H1 (cell line): Measurements from ENCODE around the gene CD300A. TPM values are rescaled to one million over a fixed set of nuclear protein-coding genes. Genes with fewer than 3 reads are reported as not detected.

Experiments
- CTCF ChIA-PET: fragments of 300-600 bp; sonication (Branson Sonifier 250); formaldehyde crosslinking; loops from one replicate; lab custom pipeline; 2021; ENCODE audit not compliant: partially characterized antibody; lab: Charles Lee
- POLR2A ChIA-PET: fragments of 300-600 bp; sonication (Branson Sonifier 250); formaldehyde crosslinking; loops from one replicate; lab custom pipeline; 2021; ENCODE audit warnings: inconsistent platforms; ENCODE audit not compliant: partially characterized antibody; lab: Charles Lee
- DNase-seq, 2 experiments: peaks; one replicate each; pipeline versions ENCODE4 v3.0.0 to v3.0.0-alpha.2; 2010 to 2022; ENCODE audit warnings: low spot score in 2 of 2, low read depth in 1 of 2, mixed read lengths in 1 of 2
- FAIRE-seq: peaks from 2 replicates; lab custom pipeline; 2011; peaks lifted over from hg19 to GRCh38; lab: Jason Lieb, UNC
- H2AFZ ChIP-seq: 2 replicates; pipeline ENCODE4 v1.8.1; 2012; ENCODE audit warnings: low read length, inconsistent platforms
- H2AK5ac ChIP-seq: 2 replicates; pipeline ENCODE4 v1.6.1; 2013; ENCODE audit warnings: low read depth, low read length
- H2BK120ac ChIP-seq: replicated peaks from 2 replicates; pipeline ENCODE3; 2013; ENCODE audit warnings: low read depth, low read length, inconsistent platforms
- H2BK12ac ChIP-seq: 2 replicates; pipeline ENCODE4 v1.6.1; 2013; ENCODE audit warnings: low read depth, low read length
- H2BK15ac ChIP-seq: 2 replicates; pipeline ENCODE4 v1.6.1; 2013; ENCODE audit warnings: low read length
- H2BK20ac ChIP-seq: 2 replicates; pipeline ENCODE4 v1.6.1; 2013; ENCODE audit warnings: low read length
- H2BK5ac ChIP-seq: 2 replicates; pipeline ENCODE4 v1.6.1; 2013; ENCODE audit warnings: low read depth, low read length
- H3K14ac ChIP-seq: 2 replicates; pipeline ENCODE4 v1.6.1; 2013; ENCODE audit warnings: inconsistent platforms; ENCODE audit not compliant: insufficient read length
- H3K18ac ChIP-seq: 2 replicates; pipeline ENCODE4 v1.6.1; 2013; ENCODE audit warnings: low read length; ENCODE audit errors: extremely low read depth
- H3K23ac ChIP-seq: 2 replicates; pipeline ENCODE4 v1.6.1; 2013; ENCODE audit warnings: inconsistent platforms; ENCODE audit not compliant: insufficient read length
- H3K23me2 ChIP-seq: 2 replicates; pipeline ENCODE4 v1.6.1; 2013; ENCODE audit warnings: low read depth, low read length
- H3K27ac ChIP-seq: 2 replicates; pipeline ENCODE4 v1.6.1; 2011; ENCODE audit warnings: low read depth, low read length, inconsistent platforms
- H3K27me3 ChIP-seq, 4 experiments: replicated peaks in 1 of 4; 1 replicate in 1 of 4; 2 replicates in 3 of 4; pipeline versions ENCODE4 v1.6.1 to v1.8.1; 2011 to 2013; ENCODE audit warnings: low read length in 3 of 4, mild to moderate bottlenecking in 3 of 4, inconsistent platforms in 2 of 4, mixed read lengths in 2 of 4, moderate library complexity in 1 of 4; ENCODE audit not compliant: control insufficient read depth in 3 of 4, insufficient read depth in 3 of 4; ENCODE audit errors: extremely low read depth in 1 of 4
- H3K36me3 ChIP-seq, 4 experiments: 2 replicates each; pipeline versions ENCODE4 v1.6.1 to v1.8.1; 2011 to 2013; ENCODE audit warnings: mild to moderate bottlenecking in 4 of 4, low read length in 3 of 4, moderate library complexity in 2 of 4, control low read depth in 1 of 4, inconsistent platforms in 1 of 4; ENCODE audit not compliant: insufficient read depth in 4 of 4, control insufficient read depth in 2 of 4
- H3K4ac ChIP-seq: replicated peaks from 2 replicates; pipeline ENCODE3; 2013; ENCODE audit warnings: low read length, low read depth, mixed read lengths, inconsistent platforms; ENCODE audit not compliant: insufficient read length
- H3K4me1 ChIP-seq, 4 experiments: replicated peaks in 1 of 4; 1 replicate in 1 of 4; 2 replicates in 3 of 4; pipeline versions ENCODE4 v1.6.1 to v1.8.1; 2011 to 2013; ENCODE audit warnings: low read length in 3 of 4, inconsistent platforms in 2 of 4, mixed read lengths in 1 of 4; ENCODE audit not compliant: insufficient read depth in 4 of 4, control insufficient read depth in 3 of 4
- H3K4me2 ChIP-seq, 2 experiments: 2 replicates each; pipeline versions ENCODE4 v1.6.1 to v1.8.1; 2011 to 2013; ENCODE audit warnings: low read depth in 2 of 2, low read length in 2 of 2, control low read depth in 1 of 2, inconsistent platforms in 1 of 2, mild to moderate bottlenecking in 1 of 2; ENCODE audit not compliant: insufficient read depth in 1 of 2
- H3K4me3 ChIP-seq, 4 experiments: fragments of 200-600, 300-600 bp in 1 of 4; sonication (generic), shearing (Covaris generic), sonication (Bioruptor Twin) in 1 of 4; 2 replicates each; pipeline versions ENCODE4 v1.5.1 to v1.8.1; 2011 to 2016; ENCODE audit warnings: low read length in 4 of 4, low read depth in 3 of 4, control low read depth in 2 of 4, inconsistent platforms in 2 of 4, mild to moderate bottlenecking in 2 of 4, mixed read lengths in 1 of 4, moderate library complexity in 1 of 4; ENCODE audit not compliant: insufficient read depth in 2 of 4; ENCODE audit errors: extremely low read depth in 1 of 4
- H3K56ac ChIP-seq: replicated peaks from 2 replicates; pipeline ENCODE3; 2013; ENCODE audit warnings: low read depth, mild to moderate bottlenecking, mixed read lengths, low read length, inconsistent platforms; ENCODE audit not compliant: insufficient read length
- H3K79me1 ChIP-seq: 2 replicates; pipeline ENCODE4 v1.6.1; 2013; ENCODE audit warnings: low read depth, low read length, control low read depth
- H3K79me2 ChIP-seq, 2 experiments: 2 replicates each; pipeline versions ENCODE4 v1.6.1 to v1.8.1; 2012 to 2013; ENCODE audit warnings: low read length in 2 of 2, mild to moderate bottlenecking in 2 of 2, inconsistent platforms in 1 of 2; ENCODE audit not compliant: insufficient read depth in 2 of 2, control insufficient read depth in 1 of 2
- H3K9ac ChIP-seq, 4 experiments: replicated peaks in 1 of 4; 1 replicate in 1 of 4; 2 replicates in 3 of 4; pipeline versions ENCODE4 v1.6.1 to v1.8.1; 2011 to 2013; ENCODE audit warnings: low read depth in 3 of 4, low read length in 3 of 4, control low read depth in 2 of 4, mild to moderate bottlenecking in 2 of 4, moderate library complexity in 2 of 4, inconsistent platforms in 1 of 4; ENCODE audit errors: extremely low read depth in 1 of 4
- H3K9me3 ChIP-seq, 2 experiments: 2 replicates each; pipeline versions ENCODE4 v1.6.1 to v1.8.1; 2012 to 2013; ENCODE audit warnings: mild to moderate bottlenecking in 2 of 2, moderate library complexity in 2 of 2, control low read depth in 1 of 2, inconsistent platforms in 1 of 2, low read depth in 1 of 2, low read length in 1 of 2, mixed read lengths in 1 of 2; ENCODE audit not compliant: insufficient read depth in 2 of 2
- H4K20me1 ChIP-seq, 2 experiments: replicated peaks in 1 of 2; 2 replicates each; pipeline versions ENCODE3 to v1.8.1; 2011 to 2013; ENCODE audit warnings: inconsistent platforms in 2 of 2, low read length in 2 of 2, mild to moderate bottlenecking in 1 of 2; ENCODE audit not compliant: insufficient read depth in 2 of 2, control insufficient read depth in 1 of 2
- H4K5ac ChIP-seq: 2 replicates; pipeline ENCODE4 v1.6.1; 2013; ENCODE audit warnings: low read length, low read depth, mixed read lengths, inconsistent platforms; ENCODE audit not compliant: insufficient read length
- H4K8ac ChIP-seq: 2 replicates; pipeline ENCODE4 v1.8.0; 2013; ENCODE audit warnings: mild to moderate bottlenecking, moderate library complexity, low read length, inconsistent platforms; ENCODE audit not compliant: insufficient read depth; ENCODE audit errors: extremely low read depth
- H4K91ac ChIP-seq: replicated peaks from 2 replicates; pipeline ENCODE3; 2013; ENCODE audit warnings: low read length, mixed read lengths, inconsistent platforms; ENCODE audit not compliant: insufficient read length
- ASH2L ChIP-seq: fragments of 200-600, 300-600 bp; sonication (generic); IDR thresholded peaks from one replicate; pipeline ENCODE4 v1.7.1; 2017; ENCODE audit warnings: low read length
- BCL11A ChIP-seq, 2 experiments: IDR thresholded peaks; one replicate each; pipeline ENCODE4 v1.6.1; 2011; ENCODE audit warnings: low read depth in 2 of 2, low read length in 2 of 2, mild to moderate bottlenecking in 2 of 2
- BRCA1 ChIP-seq: IDR thresholded peaks from 2 replicates; pipeline ENCODE4 v1.6.1; 2012; ENCODE audit warnings: low read depth, low read length, improper control_type of control experiment
- CBX8 ChIP-seq: fragments of 300-800, 300-1000 bp; sonication (generic); IDR thresholded peaks from 2 replicates; pipeline ENCODE4 v1.7.1; 2016; ENCODE audit warnings: low read depth, low read length, borderline replicate concordance
- CREB1 ChIP-seq: IDR thresholded peaks from 2 replicates; pipeline ENCODE4 v1.6.1; 2012; ENCODE audit warnings: inconsistent platforms
- CTBP2 ChIP-seq: IDR thresholded peaks from 2 replicates; pipeline ENCODE4 v1.7.0; 2011; ENCODE audit warnings: borderline replicate concordance, mild to moderate bottlenecking, moderate library complexity, mixed read lengths, low read length; ENCODE audit not compliant: insufficient read depth, insufficient read length
- E2F6 ChIP-seq: IDR thresholded peaks from 2 replicates; pipeline ENCODE4 v1.6.1; 2012; ENCODE audit warnings: inconsistent platforms
- FOSL1 ChIP-seq: IDR thresholded peaks from 2 replicates; pipeline ENCODE4 v1.6.1; 2011; ENCODE audit warnings: mild to moderate bottlenecking, low read depth, low read length, moderate library complexity; ENCODE audit not compliant: insufficient read depth
- MAFK ChIP-seq: IDR thresholded peaks from 2 replicates; pipeline ENCODE4 v1.6.1; 2012; ENCODE audit warnings: low read depth, mild to moderate bottlenecking, improper control_type of control experiment, low read length
- PHF8 ChIP-seq: fragments of 200-600 bp; sonication (generic); conservative IDR thresholded peaks from 2 replicates; pipeline ENCODE4 v1.7.1; 2012; ENCODE audit warnings: low read depth, mild to moderate bottlenecking, inconsistent platforms, low read length, moderate library complexity
- RBBP5 ChIP-seq: IDR thresholded peaks from 2 replicates; pipeline ENCODE4 v1.7.1; 2012; ENCODE audit warnings: low read depth, mild to moderate bottlenecking, inconsistent platforms, low read length, moderate library complexity, borderline replicate concordance
- USF2 ChIP-seq: IDR thresholded peaks from 2 replicates; pipeline ENCODE4 v1.6.1; 2011; ENCODE audit warnings: low read length, improper control_type of control experiment
- ZNF274 ChIP-seq: IDR thresholded peaks from 2 replicates; pipeline ENCODE4 v1.7.0; 2012; ENCODE audit warnings: low read length, borderline replicate concordance; ENCODE audit errors: extremely low read depth
- WGBS, 2 experiments: shearing (Covaris generic) in 1 of 2; methylation state at CpG; one replicate each; pipeline versions ENCODE4 v1.1.6 to v1.1.7; 2013 to 2015; ENCODE audit warnings: low lambda C conversion rate in 2 of 2, mixed read lengths in 2 of 2, inconsistent platforms in 1 of 2, low coverage in 1 of 2, missing lambda C conversion rate in 1 of 2; ENCODE audit not compliant: insufficient replicate concordance in 2 of 2, insufficient coverage in 1 of 2, insufficient read length in 1 of 2; ENCODE audit errors: extremely low coverage in 1 of 2, missing lambda C conversion rate in 1 of 2; 5-methylcytosine and 5-hydroxymethylcytosine counted together
- polyA plus RNA-seq, 7 experiments: library from polyadenylated mRNA; depleted of rRNA in 3 of 7; stranded (reverse) in 5 of 7; unstranded in 2 of 7; fragments of >200 nt in 5 of 7; fragments of 200-250 nt in 2 of 7; gene quantifications; 1 replicate in 5 of 7; 2 replicates in 1 of 7; 4 replicates in 1 of 7; pipeline versions ENCODE4 v1.2.1 to v1.2.3, GENCODE V29; 2011 to 2013; ENCODE audit warnings: missing spikeins in 2 of 7, mixed read lengths in 2 of 7
- total RNA-seq: library from RNA; stranded (reverse); fragmentation: NEBNext Ultra II Directional; extraction: Animal tissue kit (Norgen Biotek cat#: 25700); gene quantifications from 2 replicates; pipeline ENCODE4 v1.2.1, GENCODE V29; 2021

Gene CD300A
- total and polyA plus RNA-seq, 2 of the 8 experiments (the other 6 are each of a cell fraction or from before 2014, with no cell fraction given): 0.52 to 1.3 TPM

- no peak overlapping the region for H3K4ac ChIP-seq
- H3K9ac ChIP-seq: no peak overlapping the region
- no peaks in the 10 kb centered on the region for H3K9me3 ChIP-seq
- no peak overlapping the region for H2BK120ac ChIP-seq
- FAIRE-seq (no peak), DNase-seq (no peak)
- no peak overlapping the region for H3K27ac ChIP-seq
- H3K79me2 ChIP-seq: no peaks in the 10 kb centered on the region
- no peak overlapping the region for H4K8ac ChIP-seq
- no peak overlapping the region for H3K23ac ChIP-seq
- no peak overlapping the region for H3K4me2 ChIP-seq
- H4K5ac ChIP-seq: no peak overlapping the region
- H3K27me3 ChIP-seq: no peaks in the 10 kb centered on the region
- ChIA-PET POLR2A (no interaction called here), CTCF (interaction anchor here (0.6 to 2.2 kb wide), 6 partner anchors 9 to 134 kb away, joined by 3 to 7 read pairs (median 6); no protein-coding TSS in a partner anchor)
- no peaks in the 10 kb centered on the region for H3K4me1 ChIP-seq
- no peak overlapping the region for H3K14ac ChIP-seq
- WGBS, 2 experiments: 92% methylated on average over 6 of the region's 6 CpGs; no CpG with 5 or more reads in 1 of the 2 experiments
- H3K36me3 ChIP-seq: no peaks in the 10 kb centered on the region
- no peaks in the 10 kb centered on the region for H4K20me1 ChIP-seq
- no peak overlapping the region for H2BK20ac ChIP-seq
- H3K79me1 ChIP-seq: no peaks in the 10 kb centered on the region
- no peak overlapping the region for H2AK5ac ChIP-seq
- no peak overlapping the region for H2BK15ac ChIP-seq
- H3K4me3 ChIP-seq: no peak overlapping the region
- no peak overlapping the region for H2BK5ac ChIP-seq
- no peaks in the 10 kb centered on the region for H3K23me2 ChIP-seq
- H2BK12ac ChIP-seq: no peak overlapping the region
- no peak overlapping the region for H2AFZ ChIP-seq
- H4K91ac ChIP-seq: no peak overlapping the region
- no peak overlapping the region for H3K56ac ChIP-seq
- no peak overlapping the region for H3K18ac ChIP-seq
- no peak for TF ChIP-seq BRCA1
- TF ChIP-seq RBBP5: no peak
- TF ChIP-seq PHF8: no peak
- TF ChIP-seq FOSL1: no peak
- no peak for TF ChIP-seq USF2
- TF ChIP-seq CREB1: no peak
- TF ChIP-seq ZNF274: no peak
- no peak for TF ChIP-seq BCL11A (IDR thresholded peaks at IDR 0.05; ENCODE audit: low read depth in 2 of 2, low read length in 2 of 2)
- no peak for TF ChIP-seq ASH2L
- no peak for TF ChIP-seq CTBP2
- TF ChIP-seq CBX8: no peak
- TF ChIP-seq MAFK: no peak
- TF ChIP-seq E2F6: no peak
These were observed 36.4 kb downstream of the CD300A start for GRCh38 chr17:74502861-74503260.
